NCI-H1105 (cell line): ENCODE measurements around the gene SHOC2.

Source experiments
- DNase-seq: peaks from one replicate; lab custom pipeline; 2025; lab: John Stamatoyannopoulos, UW

The SHOC2 gene

GRCh38 chr10:110946496-110946895 is 27.1 kb downstream of the SHOC2 start:
- no peak for DNase-seq

GRCh38 chr10:110947061-110947595 is 27.7 kb downstream of the SHOC2 start:
- no peak for DNase-seq

DNA sequence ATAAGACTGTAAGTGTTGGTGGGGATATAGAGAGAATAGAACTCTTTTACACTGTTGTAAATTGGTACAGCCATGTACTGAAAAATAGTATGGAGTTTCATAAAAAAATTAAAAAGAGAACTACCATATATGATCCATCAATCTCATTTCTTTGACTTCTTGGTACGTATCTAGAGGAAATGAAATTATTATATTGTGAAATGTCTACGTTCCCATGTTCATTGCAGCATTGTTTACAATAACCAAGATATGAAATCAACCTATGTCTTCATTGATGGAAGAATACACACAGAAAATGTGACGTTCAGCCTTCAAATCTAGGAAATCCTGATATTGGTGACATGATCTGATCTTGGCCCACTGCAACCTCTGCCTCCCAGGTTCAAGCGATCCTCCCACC is 32.0 kb downstream of the SHOC2 start:
- no peak for DNase-seq

- no peak for DNase-seq
These were observed 38.2 kb downstream of the SHOC2 start for GRCh38 chr10:110957606-110958005.

DNA sequence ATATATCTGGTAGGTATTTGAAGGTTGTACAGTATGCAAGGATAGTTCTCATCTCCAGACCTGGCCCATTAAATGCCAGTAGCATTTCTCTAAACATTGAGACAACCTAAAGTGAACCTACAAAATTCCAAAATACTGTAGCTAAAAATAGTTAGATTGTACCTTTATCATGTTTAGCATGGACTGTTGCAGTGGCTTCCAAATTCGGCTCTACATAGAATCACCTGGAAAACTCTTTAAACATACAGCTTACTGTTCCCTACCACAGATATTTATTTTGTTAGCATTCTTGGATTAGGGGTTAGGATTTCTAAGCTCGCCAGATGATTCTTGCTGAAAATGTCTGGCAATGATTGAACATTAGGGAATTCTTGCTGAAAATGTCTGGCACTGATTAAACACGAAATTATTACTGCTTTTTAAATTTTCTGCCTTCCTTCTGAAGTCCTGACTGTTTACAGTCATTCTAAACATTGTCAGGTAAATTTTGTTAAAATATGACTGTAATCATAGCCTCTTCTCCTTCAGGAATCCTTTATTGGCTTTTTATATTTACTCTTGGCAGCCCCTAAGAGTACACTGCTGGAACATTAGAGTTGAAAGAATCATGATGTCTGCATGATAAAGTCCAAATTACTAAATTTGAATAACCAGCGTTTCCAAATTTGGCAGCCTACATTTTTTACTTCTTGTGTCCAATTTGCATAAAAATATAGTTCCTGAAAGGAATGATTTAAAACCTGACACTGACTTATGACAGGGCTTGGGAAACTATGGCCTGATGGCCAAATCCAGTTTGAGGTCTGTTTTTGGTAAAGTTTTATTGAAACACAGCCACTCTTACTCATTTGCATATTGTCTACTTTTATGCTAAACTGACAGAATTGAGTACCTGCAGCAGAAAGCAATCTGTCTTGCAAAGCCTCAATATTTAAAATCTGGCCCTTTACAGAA is 40.3 kb downstream of the SHOC2 start:
- DNase-seq: no peak

DNA sequence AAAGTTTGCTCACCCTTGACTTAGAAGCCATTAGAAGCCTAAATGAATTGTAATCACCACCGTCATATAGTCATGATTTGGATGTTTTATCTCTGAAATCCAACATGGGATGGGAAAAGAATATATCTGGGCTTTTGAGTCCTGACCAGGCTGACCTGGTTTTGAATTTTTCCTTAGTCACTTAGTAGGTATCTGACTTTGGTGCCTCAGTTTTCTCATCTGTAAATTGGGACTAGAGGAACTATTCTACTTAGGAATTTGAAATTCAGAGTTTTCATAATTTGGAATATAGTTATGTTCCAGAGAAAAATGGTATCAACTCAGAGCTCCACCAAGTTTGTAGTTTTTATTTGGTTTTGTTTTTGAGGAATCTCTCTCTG is 40.9 kb downstream of the SHOC2 start:
- DNase-seq: no peak

GRCh38 chr10:110962443-110962842 is 43.0 kb downstream of the SHOC2 start:
- no peak for DNase-seq

DNA sequence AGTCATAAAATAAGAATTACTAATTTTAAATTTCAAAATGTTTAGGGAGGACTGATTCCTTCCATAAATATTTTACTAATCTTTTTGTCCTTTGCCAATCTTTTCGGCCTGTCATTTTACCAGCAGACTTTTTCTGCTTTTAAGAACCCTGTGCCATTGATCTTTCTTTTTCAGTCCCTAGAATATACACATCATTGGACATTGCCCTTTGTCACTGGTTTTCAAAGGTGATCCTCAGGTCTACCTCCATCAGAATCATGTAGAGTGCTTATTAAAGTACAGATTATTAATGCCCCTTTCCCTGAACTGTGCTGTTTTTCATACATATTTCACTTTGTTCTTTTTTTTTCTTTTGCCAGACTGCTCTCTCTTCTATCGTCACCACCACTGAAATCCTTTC is 43.8 kb downstream of the SHOC2 start:
- no peak for DNase-seq

- DNase-seq: no peak
These were observed 45.3 kb downstream of the SHOC2 start for GRCh38 chr10:110964681-110965080.

GRCh38 chr10:110965216-110965615 is 45.8 kb downstream of the SHOC2 start:
- no peak for DNase-seq

DNA sequence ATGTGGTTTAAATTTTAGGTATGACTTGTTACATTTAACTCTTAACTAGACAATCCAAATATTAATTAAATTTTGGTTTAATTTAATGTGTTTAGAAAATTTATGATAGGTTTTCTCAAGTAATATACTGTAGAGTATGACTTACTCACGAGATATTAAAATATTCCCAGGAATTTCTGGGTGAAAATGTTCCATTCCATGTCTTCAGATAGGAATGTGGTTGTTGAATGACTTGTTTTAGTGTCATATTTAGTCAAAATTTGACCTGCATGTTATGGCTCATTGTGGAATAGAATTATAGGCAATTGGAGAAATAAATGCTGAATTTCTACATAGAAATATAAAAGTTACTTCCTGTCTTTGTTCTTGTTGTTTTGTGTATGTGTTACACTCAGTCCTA is 46.7 kb downstream of the SHOC2 start:
- DNase-seq: no peak

DNA sequence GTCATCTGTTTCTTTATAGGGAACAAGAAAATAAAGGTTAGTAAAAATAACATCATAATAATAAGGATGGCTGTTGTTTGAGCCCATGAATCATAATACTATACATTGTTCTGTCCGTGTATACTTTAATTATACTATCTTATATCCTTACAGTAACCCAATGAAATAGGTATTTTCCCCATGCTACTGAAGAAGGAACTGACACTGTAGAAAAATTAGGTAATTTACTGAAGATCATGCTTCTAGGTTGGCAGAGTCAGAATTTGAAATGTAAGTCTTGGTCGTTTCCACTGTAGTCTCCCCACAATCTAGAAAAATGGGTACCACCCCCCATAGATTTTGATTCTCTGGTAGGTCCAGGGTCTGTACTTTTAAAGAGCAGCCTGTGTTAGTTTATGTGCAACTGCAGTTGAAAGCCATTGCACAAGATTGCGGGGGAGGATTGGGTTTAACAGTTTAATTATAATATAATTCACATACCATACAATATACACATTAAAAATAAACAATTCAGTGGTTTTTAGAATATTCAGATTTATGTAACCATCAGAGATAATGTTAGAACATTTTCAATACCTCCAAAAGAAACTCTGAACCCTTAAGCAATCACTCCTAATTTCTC is 47.7 kb downstream of the SHOC2 start:
- no peak for DNase-seq

- DNase-seq: no peak
These were observed 48.2 kb downstream of the SHOC2 start for GRCh38 chr10:110967645-110968044.

- DNase-seq: no peak
These were observed 49.8 kb downstream of the SHOC2 start for GRCh38 chr10:110969183-110969582.

- no peak for DNase-seq
These were observed 52.2 kb downstream of the SHOC2 start for GRCh38 chr10:110971638-110972037.

DNA sequence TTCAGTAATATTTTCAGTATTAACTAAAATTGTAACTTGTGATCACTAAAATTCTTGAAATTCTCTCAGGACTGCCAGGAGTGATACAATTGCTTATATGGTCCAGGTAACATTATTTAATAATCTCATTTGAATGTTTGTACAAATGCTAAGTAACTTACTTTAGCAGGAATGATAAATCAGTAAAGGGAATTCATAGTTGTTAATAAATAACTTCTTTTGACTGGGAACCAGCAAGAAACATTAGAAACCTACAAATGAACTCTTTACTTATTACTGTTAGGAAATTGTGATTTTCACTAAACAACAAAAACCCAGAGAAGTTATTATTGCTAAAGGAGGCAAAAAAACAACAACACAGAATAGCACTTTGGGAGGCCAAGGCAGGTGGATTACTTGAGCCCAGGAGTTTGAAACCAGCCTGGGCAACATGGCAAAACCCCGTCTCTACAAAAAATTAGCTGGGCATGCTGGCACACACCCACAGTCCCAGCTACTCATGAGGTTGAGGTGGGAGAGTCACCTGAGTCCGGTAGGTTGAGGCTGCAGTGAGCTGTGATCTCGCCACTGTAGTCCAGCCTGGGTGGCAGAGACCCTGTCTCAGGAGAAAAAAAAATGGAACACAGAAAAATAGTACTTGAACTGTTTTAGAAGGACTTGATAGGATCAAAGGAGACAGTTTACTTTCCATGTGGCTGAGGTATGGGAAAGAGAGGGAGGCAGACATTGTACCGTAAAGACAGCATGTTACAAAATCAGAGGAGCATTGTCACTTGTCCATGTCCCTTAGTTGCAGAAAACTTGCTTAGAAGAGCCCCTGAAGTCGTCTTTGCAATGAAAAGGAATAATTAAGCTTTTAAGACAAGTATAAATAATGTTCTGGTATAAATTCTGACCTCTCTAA is 53.1 kb downstream of the SHOC2 start:
- no peak for DNase-seq

DNA sequence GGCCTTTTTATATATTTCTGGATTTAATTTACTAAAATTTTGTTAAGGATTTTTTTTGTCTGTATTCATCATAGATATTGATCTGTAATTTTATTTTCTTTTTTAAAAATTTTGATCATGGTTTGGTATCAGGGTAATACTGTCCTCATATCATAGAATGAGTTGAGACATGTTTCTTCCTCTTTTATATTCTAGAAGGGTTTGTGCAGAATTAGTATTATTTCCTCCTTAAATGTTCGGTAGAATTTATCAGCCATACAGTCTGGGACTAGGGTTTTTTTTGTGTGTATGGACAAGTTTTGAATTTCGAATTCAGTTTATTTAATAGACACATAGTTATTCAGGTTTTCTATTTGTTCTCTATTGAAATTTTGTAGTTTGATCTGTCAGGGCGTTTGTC is 54.0 kb downstream of the SHOC2 start:
- no peak for DNase-seq

- DNase-seq: no peak
These were observed 57.2 kb downstream of the SHOC2 start for GRCh38 chr10:110976577-110976976.

- DNase-seq: no peak
These were observed 58.3 kb downstream of the SHOC2 start for GRCh38 chr10:110977662-110978061.

- no peak for DNase-seq
These were observed 58.8 kb downstream of the SHOC2 start for GRCh38 chr10:110978204-110978603.

DNA sequence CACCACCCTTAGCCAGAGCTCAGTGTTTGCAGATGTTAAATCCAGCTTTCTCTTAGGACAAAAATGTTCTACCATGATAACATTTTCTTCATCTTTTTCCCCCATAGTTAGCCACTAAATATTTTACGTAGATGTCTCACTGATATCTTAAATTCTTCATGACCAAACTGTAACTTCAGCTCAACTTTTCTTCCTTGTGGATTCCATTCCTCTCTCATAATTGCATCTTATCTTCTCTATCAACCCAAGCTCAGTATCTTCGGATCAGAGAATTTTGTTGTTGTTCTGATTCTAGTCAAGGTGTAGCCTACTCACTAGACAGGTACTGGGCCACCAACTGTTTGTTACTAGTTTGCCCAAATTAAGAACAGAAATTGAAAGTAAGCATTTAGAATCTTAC is 60.2 kb downstream of the SHOC2 start:
- DNase-seq: no peak

DNA sequence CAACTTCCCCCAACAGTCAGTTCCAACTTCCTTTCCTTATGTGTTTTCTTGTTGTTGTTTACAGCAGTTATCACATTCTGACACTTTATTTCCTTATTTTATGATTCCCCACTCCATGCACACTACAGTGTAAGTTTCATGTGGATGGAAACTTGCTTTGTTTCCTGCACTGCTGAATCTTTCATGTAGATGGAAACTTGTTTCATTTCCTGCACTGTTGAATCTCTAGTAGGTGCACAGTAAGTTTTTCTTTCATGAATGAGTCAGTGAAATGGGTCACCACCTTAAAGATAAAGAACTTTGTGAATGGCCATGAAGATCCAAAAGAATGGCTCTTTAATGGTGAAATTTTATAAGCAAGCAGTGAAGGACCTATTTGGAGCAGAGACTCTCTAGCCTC is 61.4 kb downstream of the SHOC2 start:
- no peak for DNase-seq
